Measurements from ENCODE around the gene SP2. TPM values are rescaled to one million over a fixed set of nuclear protein-coding genes. Genes with fewer than 3 reads are reported as not detected.
A peak's percentile ranks its signal among the peaks of the same experiment; 100 is the strongest.

Gene SP2
- total and polyA plus RNA-seq, 7 experiments from 2014 or later: 7.9 to 36.5 (median 26.4) TPM

GRCh38 chr17:47857551-47858455 is 38.2 kb upstream of the SP2 start:
- Mint-ChIP-seq H3K4me1 (peaks cover 0 to 14% (median 7%) of the 10 kb centered on the region in 7 donors), H3K4me3 (no peak overlapping the region), H3K27ac (no peak overlapping the region), H3K27me3 (peaks cover 20 to 66% (median 36%) of the 10 kb centered on the region in 5 donors), H3K9me3 (no peaks in the 10 kb centered on the region), H3K36me3 (no peaks in the 10 kb centered on the region)
- ChIA-PET CTCF (interaction anchor here (0.9 to 1.5 kb wide), 3 partner anchors 24 to 32 kb away, joined by 3 read pairs; no protein-coding TSS in a partner anchor), POLR2A (interaction anchor here (0.7 to 1.2 kb wide), 3 partner anchors 12 to 43 kb away, joined by 3 read pairs; no protein-coding TSS in a partner anchor)
- H3K9me3 ChIP-seq (ENCODE audit: control insufficient read depth in 2 of 3, low read length in 3 of 3): no peaks in the 10 kb centered on the region
- no peaks in the 10 kb centered on the region for H3K36me3 ChIP-seq (ENCODE audit: control insufficient read depth in 2 of 3, insufficient read depth in 3 of 3, low read length in 3 of 3)
- no peak overlapping the region for H3K4me3 ChIP-seq (ENCODE audit: low read length)
- no peak for DNase-seq
- intact Hi-C loops (cut with micrococcal nuclease): no loop called here
- H3K27me3 ChIP-seq (ENCODE audit: control insufficient read depth in 2 of 2, insufficient read depth in 2 of 2, low read length in 2 of 2): peaks cover 3 to 6% of the 10 kb centered on the region in 2 donors
- ATAC-seq: no peak
- H3K4me1 ChIP-seq (ENCODE audit: control insufficient read depth in 2 of 2, insufficient read depth in 2 of 2, low read length in 2 of 2): no peaks in the 10 kb centered on the region
- H3K27ac ChIP-seq (ENCODE audit: low read depth, low read length): no peak overlapping the region

GRCh38 chr17:47860386-47860785 is 35.6 kb upstream of the SP2 start:
- CTCF ChIA-PET: interaction anchor here (0.7 kb wide), 1 partner anchor 89 kb away, joined by 4 read pairs; no protein-coding TSS in a partner anchor

GRCh38 chr17:47862621-47863440 is 33.2 kb upstream of the SP2 start:
- Histone ChIP-seq H3K27ac (ENCODE audit: low read depth, low read length) (no peak overlapping the region), H3K36me3 (ENCODE audit: control insufficient read depth in 2 of 3, insufficient read depth in 3 of 3, low read length in 3 of 3) (no peaks in the 10 kb centered on the region), H3K4me3 (ENCODE audit: low read length) (no peak overlapping the region), H3K9me3 (ENCODE audit: control insufficient read depth in 2 of 3, low read length in 3 of 3) (no peaks in the 10 kb centered on the region), H3K4me1 (ENCODE audit: control insufficient read depth in 2 of 2, insufficient read depth in 2 of 2, low read length in 2 of 2) (no peaks in the 10 kb centered on the region), H3K27me3 (ENCODE audit: control insufficient read depth in 2 of 2, insufficient read depth in 2 of 2, low read length in 2 of 2) (no peaks in the 10 kb centered on the region)
- Mint-ChIP-seq H3K36me3 (no peaks in the 10 kb centered on the region), H3K27ac (no peak overlapping the region), H3K27me3 (peaks cover 0 to 26% (median 7%) of the 10 kb centered on the region in 5 donors), H3K4me3 (no peak overlapping the region), H3K4me1 (peaks cover 0 to 28% (median 16%) of the 10 kb centered on the region in 7 donors), H3K9me3 (peaks cover 0 to 2% (median 0%) of the 10 kb centered on the region in 11 donors)
- ChIA-PET POLR2A (interaction anchor here (0.7 kb wide), 1 partner anchor 22 kb away, joined by 3 read pairs; the partner anchor contains the start of gene SCRN2), CTCF (interaction anchor here (0.6 kb wide), 1 partner anchor 14 kb away, joined by 4 read pairs; no protein-coding TSS in a partner anchor)
- no peak for DNase-seq
- intact Hi-C loops (cut with micrococcal nuclease): no loop called here
- ATAC-seq: no peak

More at GRCh38 chr17:47860386-47860785, 35.6 kb upstream of the SP2 start:
- Histone ChIP-seq H3K4me1 (ENCODE audit: control insufficient read depth in 2 of 2, insufficient read depth in 2 of 2, low read length in 2 of 2) (no peaks in the 10 kb centered on the region), H3K4me3 (ENCODE audit: low read length) (no peak overlapping the region), H3K36me3 (ENCODE audit: control insufficient read depth in 2 of 3, insufficient read depth in 3 of 3, low read length in 3 of 3) (no peaks in the 10 kb centered on the region), H3K27me3 (ENCODE audit: control insufficient read depth in 2 of 2, insufficient read depth in 2 of 2, low read length in 2 of 2) (no peaks in the 10 kb centered on the region), H3K9me3 (ENCODE audit: control insufficient read depth in 2 of 3, low read length in 3 of 3) (no peaks in the 10 kb centered on the region), H3K27ac (ENCODE audit: low read depth, low read length) (no peak overlapping the region)
- peaks cover 0 to 25% (median 13%) of the 10 kb centered on the region in 7 donors for H3K4me1 Mint-ChIP-seq
- H3K27ac Mint-ChIP-seq: no peak overlapping the region
- H3K27me3 Mint-ChIP-seq: peaks cover 4 to 40% (median 10%) of the 10 kb centered on the region in 5 donors
- H3K4me3 Mint-ChIP-seq: no peak overlapping the region
- H3K9me3 Mint-ChIP-seq: peaks cover 0 to 2% (median 0%) of the 10 kb centered on the region in 11 donors
- ATAC-seq (no peak), DNase-seq (no peak)
- no peaks in the 10 kb centered on the region for H3K36me3 Mint-ChIP-seq
- POLR2A ChIA-PET: interaction anchor here (0.6 kb wide), 1 partner anchor 979 kb away, joined by 4 read pairs; no protein-coding TSS in a partner anchor
- intact Hi-C loops (cut with micrococcal nuclease): no loop called here

DNA sequence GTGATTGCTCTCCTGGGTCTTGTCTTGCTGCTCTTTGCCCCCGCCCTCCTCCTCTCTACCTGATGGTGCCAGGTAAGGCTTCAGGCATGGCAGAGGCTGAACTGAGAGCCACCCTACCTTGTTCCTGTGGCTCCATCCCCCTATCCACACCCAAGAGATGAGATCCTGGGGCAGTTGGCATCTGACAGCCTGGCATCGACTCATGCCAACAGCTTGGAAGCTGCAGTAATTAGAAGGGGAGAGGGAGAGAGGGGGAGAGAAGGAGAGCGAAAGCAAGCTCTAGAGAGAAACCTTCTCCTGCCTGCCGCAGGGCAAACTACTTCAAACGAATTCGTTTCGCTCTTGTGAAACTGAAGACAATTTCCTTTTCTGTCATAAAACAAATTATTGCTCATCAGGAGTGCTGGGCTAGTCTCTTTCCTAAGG is 31.2 kb upstream of the SP2 start:
- H3K27me3 ChIP-seq (ENCODE audit: control insufficient read depth in 2 of 2, insufficient read depth in 2 of 2, low read length in 2 of 2): no peaks in the 10 kb centered on the region
- peak overlapping the region; percentile 2 for H3K27ac ChIP-seq (ENCODE audit: low read depth, low read length)
- H3K4me1 Mint-ChIP-seq: peaks cover 0 to 28% (median 16%) of the 10 kb centered on the region in 7 donors
- no peaks in the 10 kb centered on the region for H3K36me3 ChIP-seq (ENCODE audit: control insufficient read depth in 2 of 3, insufficient read depth in 3 of 3, low read length in 3 of 3)
- POLR2A ChIA-PET: no interaction called here
- H3K9me3 ChIP-seq (ENCODE audit: control insufficient read depth in 2 of 3, low read length in 3 of 3): no peaks in the 10 kb centered on the region
- peak overlapping the region in 9 of 10 donors; percentile 4 to 66 (median 42) for H3K4me3 Mint-ChIP-seq
- DNase-seq (no peak), ATAC-seq (no peak)
- H3K36me3 Mint-ChIP-seq: no peaks in the 10 kb centered on the region
- intact Hi-C loops (cut with micrococcal nuclease): loop anchor here in 1 of 2 donors (2.0 kb wide), 1 partner anchor 14 kb away; the partner anchor contains the start of gene SP6
- peaks cover 0 to 2% (median 0%) of the 10 kb centered on the region in 11 donors for H3K9me3 Mint-ChIP-seq
- peak overlapping the region in 4 of 9 donors; percentile 18 to 60 (median 30) for H3K27ac Mint-ChIP-seq
- no peaks in the 10 kb centered on the region for H3K4me1 ChIP-seq (ENCODE audit: control insufficient read depth in 2 of 2, insufficient read depth in 2 of 2, low read length in 2 of 2)
- CTCF ChIA-PET: no interaction called here
- H3K4me3 ChIP-seq (ENCODE audit: low read length): no peak overlapping the region
- peaks cover under 1 to 24% (median 5%) of the 10 kb centered on the region in 5 donors for H3K27me3 Mint-ChIP-seq

- DNase-seq (no peak), ATAC-seq (no peak)
- H3K9me3 ChIP-seq (ENCODE audit: control insufficient read depth in 2 of 3, low read length in 3 of 3): no peaks in the 10 kb centered on the region
- ChIA-PET CTCF (interaction anchor here (1.1 kb wide), 1 partner anchor 25 kb away, joined by 4 read pairs; no protein-coding TSS in a partner anchor), POLR2A (no interaction called here)
- Mint-ChIP-seq H3K9me3 (peaks cover 0 to 2% (median 0%) of the 10 kb centered on the region in 11 donors), H3K36me3 (no peaks in the 10 kb centered on the region), H3K27ac (peak overlapping the region in 1 of 9 donors; percentile 20), H3K4me3 (no peak overlapping the region), H3K27me3 (peaks cover 20 to 40% (median 23%) of the 10 kb centered on the region in 5 donors), H3K4me1 (peaks cover 0 to 28% (median 16%) of the 10 kb centered on the region in 7 donors)
- intact Hi-C loops (cut with micrococcal nuclease): no loop called here
- H3K4me3 ChIP-seq (ENCODE audit: low read length): no peak overlapping the region
- no peaks in the 10 kb centered on the region for H3K4me1 ChIP-seq (ENCODE audit: control insufficient read depth in 2 of 2, insufficient read depth in 2 of 2, low read length in 2 of 2)
- H3K36me3 ChIP-seq (ENCODE audit: control insufficient read depth in 2 of 3, insufficient read depth in 3 of 3, low read length in 3 of 3): no peaks in the 10 kb centered on the region
- no peak overlapping the region for H3K27ac ChIP-seq (ENCODE audit: low read depth, low read length)
- H3K27me3 ChIP-seq (ENCODE audit: control insufficient read depth in 2 of 2, insufficient read depth in 2 of 2, low read length in 2 of 2): no peaks in the 10 kb centered on the region
Measured at GRCh38 chr17:47866941-47867340, 29.1 kb upstream of the SP2 start.

Data from naive thymus-derived CD4-positive, alpha-beta T cell (primary cell).